ENCODE measurements around the gene DDI1. TPM values are rescaled to one million over a fixed set of nuclear protein-coding genes. Genes with fewer than 3 reads are reported as not detected.

Gene DDI1
- total and polyA plus RNA-seq, 9 of the 15 experiments (the other 6 are each of a cell fraction or from before 2014, with no cell fraction given): not detected

DNA sequence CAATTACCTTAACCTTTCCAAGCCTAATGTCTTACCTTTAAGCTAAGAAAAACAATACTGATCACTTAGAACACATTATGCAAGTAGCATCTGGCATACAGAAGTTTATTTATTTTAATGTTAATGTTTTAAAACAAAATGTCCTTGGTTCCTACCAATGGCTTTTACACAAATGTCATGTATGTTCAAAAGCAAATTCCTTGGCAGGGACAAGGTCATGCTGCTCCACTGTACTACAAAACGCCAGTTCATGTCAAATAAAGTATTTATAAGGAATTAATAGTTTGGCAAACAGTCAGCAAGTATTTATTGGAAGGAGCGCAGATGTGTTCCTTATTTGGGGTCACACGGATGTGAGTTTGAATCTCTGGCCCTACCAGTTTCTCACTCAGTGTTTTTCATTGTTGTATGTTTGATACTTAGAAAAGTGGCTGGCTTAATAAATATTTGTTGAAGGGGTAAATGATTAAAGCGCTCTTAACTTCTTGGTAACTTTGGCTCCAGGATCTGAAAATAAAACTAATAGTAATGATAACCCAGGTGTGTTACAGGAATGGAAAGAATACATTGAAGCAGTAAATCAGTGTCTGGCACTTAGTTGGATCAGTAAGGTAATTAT lies 18.6 kb downstream of the DDI1 start:
- no peaks in the 10 kb centered on the region for H3K9me1 ChIP-seq (ENCODE audit: control insufficient read depth, insufficient read depth, low read length)
- no peak for ATAC-seq
- no peaks in the 10 kb centered on the region for H3K4me1 ChIP-seq (replicated peaks in 1 of 2; ENCODE audit: control insufficient read depth in 2 of 2, insufficient read depth in 2 of 2, low read length in 2 of 2)
- no peaks in the 10 kb centered on the region for H3K36me3 ChIP-seq (ENCODE audit: control insufficient read depth, insufficient read depth, low read length)
- H3K9me3 ChIP-seq (replicated peaks; ENCODE audit: control insufficient read depth, insufficient read depth, low read depth, low read length): no peaks in the 10 kb centered on the region
- WGBS (ENCODE audit: insufficient coverage, low coverage, missing lambda C conversion rate): 0% methylated on average over 4 of the region's 4 CpGs
- DNase-seq (ENCODE audit: extremely low read depth in 1 of 4, low spot score in 3 of 4): no peak
- no peaks in the 10 kb centered on the region for H3K79me2 ChIP-seq (ENCODE audit: control insufficient read depth, insufficient read depth, low read length)
- H3K4me3 ChIP-seq: no peak overlapping the region
- no peaks in the 10 kb centered on the region for H3K27me3 ChIP-seq (ENCODE audit: control insufficient read depth in 2 of 2, insufficient read depth in 2 of 2, low read length in 2 of 2)
- intact Hi-C loops (cut with micrococcal nuclease): no loop called here
- H4K20me1 ChIP-seq (replicated peaks; ENCODE audit: control insufficient read depth, insufficient read depth, low read length): no peaks in the 10 kb centered on the region
- no peak overlapping the region for H3K4me2 ChIP-seq (ENCODE audit: insufficient read depth, low read length)
- no TSS peak for BruUV-seq (replicated peaks)
- TF ChIP-seq NR3C1 (CRISPR knock-in tag; IDR thresholded peaks at IDR 0.05) (no peak), ARID3B (CRISPR knock-in tag; IDR thresholded peaks at IDR 0.05; ENCODE audit: borderline replicate concordance) (no peak), FOXA1 (IDR thresholded peaks at IDR 0.05; ENCODE audit: borderline replicate concordance) (no peak), NEUROD1 (IDR thresholded peaks at IDR 0.05; ENCODE audit: borderline replicate concordance, low read depth, low read length, partially characterized antibody) (no peak), TFAM (CRISPR knock-in tag; conservative IDR thresholded peaks at IDR 0.05) (no peak)
- TF ChIP-seq, protein P1, sequence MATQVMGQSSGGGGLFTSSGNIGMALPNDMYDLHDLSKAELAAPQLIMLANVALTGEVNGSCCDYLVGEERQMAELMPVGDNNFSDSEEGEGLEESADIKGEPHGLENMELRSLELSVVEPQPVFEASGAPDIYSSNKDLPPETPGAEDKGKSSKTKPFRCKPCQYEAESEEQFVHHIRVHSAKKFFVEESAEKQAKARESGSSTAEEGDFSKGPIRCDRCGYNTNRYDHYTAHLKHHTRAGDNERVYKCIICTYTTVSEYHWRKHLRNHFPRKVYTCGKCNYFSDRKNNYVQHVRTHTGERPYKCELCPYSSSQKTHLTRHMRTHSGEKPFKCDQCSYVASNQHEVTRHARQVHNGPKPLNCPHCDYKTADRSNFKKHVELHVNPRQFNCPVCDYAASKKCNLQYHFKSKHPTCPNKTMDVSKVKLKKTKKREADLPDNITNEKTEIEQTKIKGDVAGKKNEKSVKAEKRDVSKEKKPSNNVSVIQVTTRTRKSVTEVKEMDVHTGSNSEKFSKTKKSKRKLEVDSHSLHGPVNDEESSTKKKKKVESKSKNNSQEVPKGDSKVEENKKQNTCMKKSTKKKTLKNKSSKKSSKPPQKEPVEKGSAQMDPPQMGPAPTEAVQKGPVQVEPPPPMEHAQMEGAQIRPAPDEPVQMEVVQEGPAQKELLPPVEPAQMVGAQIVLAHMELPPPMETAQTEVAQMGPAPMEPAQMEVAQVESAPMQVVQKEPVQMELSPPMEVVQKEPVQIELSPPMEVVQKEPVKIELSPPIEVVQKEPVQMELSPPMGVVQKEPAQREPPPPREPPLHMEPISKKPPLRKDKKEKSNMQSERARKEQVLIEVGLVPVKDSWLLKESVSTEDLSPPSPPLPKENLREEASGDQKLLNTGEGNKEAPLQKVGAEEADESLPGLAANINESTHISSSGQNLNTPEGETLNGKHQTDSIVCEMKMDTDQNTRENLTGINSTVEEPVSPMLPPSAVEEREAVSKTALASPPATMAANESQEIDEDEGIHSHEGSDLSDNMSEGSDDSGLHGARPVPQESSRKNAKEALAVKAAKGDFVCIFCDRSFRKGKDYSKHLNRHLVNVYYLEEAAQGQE (IDR thresholded peaks at IDR 0.05; ENCODE audit: borderline replicate concordance): no peak
- TF ChIP-seq, protein P1 (CRISPR knock-in tag; IDR thresholded peaks at IDR 0.05; ENCODE audit: low read depth): no peak
- TF ChIP-seq, protein P2, sequence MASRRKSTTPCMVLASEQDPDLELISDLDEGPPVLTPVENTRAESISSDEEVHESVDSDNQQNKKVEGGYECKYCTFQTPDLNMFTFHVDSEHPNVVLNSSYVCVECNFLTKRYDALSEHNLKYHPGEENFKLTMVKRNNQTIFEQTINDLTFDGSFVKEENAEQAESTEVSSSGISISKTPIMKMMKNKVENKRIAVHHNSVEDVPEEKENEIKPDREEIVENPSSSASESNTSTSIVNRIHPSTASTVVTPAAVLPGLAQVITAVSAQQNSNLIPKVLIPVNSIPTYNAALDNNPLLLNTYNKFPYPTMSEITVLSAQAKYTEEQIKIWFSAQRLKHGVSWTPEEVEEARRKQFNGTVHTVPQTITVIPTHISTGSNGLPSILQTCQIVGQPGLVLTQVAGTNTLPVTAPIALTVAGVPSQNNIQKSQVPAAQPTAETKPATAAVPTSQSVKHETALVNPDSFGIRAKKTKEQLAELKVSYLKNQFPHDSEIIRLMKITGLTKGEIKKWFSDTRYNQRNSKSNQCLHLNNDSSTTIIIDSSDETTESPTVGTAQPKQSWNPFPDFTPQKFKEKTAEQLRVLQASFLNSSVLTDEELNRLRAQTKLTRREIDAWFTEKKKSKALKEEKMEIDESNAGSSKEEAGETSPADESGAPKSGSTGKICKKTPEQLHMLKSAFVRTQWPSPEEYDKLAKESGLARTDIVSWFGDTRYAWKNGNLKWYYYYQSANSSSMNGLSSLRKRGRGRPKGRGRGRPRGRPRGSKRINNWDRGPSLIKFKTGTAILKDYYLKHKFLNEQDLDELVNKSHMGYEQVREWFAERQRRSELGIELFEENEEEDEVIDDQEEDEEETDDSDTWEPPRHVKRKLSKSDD (conservative IDR thresholded peaks at IDR 0.05; ENCODE audit: low read length): no peak
- in situ Hi-C loops (cut with MboI): no loop called here
- H3K27ac ChIP-seq (ENCODE audit: extremely low read depth, low read depth, low read length): no peak overlapping the region
- ChIA-PET CTCF (ENCODE audit: low intra/inter-chr PET ratio) (no interaction called here), POLR2A (no interaction called here)
- FAIRE-seq: no peak
- H2AFZ ChIP-seq (ENCODE audit: low read depth, low read length): no peak overlapping the region
- H3K9ac ChIP-seq (ENCODE audit: insufficient read depth in 1 of 2, low read depth in 2 of 2, low read length in 2 of 2): no peak overlapping the region
